HL-60 (cell line): ENCODE results near the gene CMTM8.
A peak's percentile ranks its signal among the peaks of the same experiment; 100 is the strongest.

ENCODE experiments used
- GABPA ChIP-seq: IDR thresholded peaks from 2 replicates; pipeline ENCODE4 v1.6.1; 2012; ENCODE audit warnings: low read depth
- POLR2AphosphoS5 ChIP-seq: IDR thresholded peaks from 2 replicates; pipeline ENCODE4 v1.6.1; 2012; ENCODE audit warnings: low read depth
- REST ChIP-seq: IDR thresholded peaks from 2 replicates; pipeline ENCODE4 v1.6.1; 2012; ENCODE audit warnings: low read depth; ENCODE audit not compliant: insufficient replicate concordance
- SPI1 ChIP-seq: IDR thresholded peaks from 2 replicates; pipeline ENCODE4 v1.6.1; 2012; ENCODE audit warnings: low read depth, mild to moderate bottlenecking, borderline replicate concordance
- TF ChIP-seq, protein P1 (sequence below): IDR thresholded peaks from one replicate; pipeline ENCODE4 v1.5.1; 2011; ENCODE audit warnings: low read length, control low read depth, inconsistent platforms; ENCODE audit not compliant: insufficient read depth

- TF ChIP-seq, protein P1, sequence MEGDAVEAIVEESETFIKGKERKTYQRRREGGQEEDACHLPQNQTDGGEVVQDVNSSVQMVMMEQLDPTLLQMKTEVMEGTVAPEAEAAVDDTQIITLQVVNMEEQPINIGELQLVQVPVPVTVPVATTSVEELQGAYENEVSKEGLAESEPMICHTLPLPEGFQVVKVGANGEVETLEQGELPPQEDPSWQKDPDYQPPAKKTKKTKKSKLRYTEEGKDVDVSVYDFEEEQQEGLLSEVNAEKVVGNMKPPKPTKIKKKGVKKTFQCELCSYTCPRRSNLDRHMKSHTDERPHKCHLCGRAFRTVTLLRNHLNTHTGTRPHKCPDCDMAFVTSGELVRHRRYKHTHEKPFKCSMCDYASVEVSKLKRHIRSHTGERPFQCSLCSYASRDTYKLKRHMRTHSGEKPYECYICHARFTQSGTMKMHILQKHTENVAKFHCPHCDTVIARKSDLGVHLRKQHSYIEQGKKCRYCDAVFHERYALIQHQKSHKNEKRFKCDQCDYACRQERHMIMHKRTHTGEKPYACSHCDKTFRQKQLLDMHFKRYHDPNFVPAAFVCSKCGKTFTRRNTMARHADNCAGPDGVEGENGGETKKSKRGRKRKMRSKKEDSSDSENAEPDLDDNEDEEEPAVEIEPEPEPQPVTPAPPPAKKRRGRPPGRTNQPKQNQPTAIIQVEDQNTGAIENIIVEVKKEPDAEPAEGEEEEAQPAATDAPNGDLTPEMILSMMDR = peak; percentile 86
- no peak for TF ChIP-seq POLR2AphosphoS5
- TF ChIP-seq REST = no peak
- TF ChIP-seq GABPA = no peak
- no peak for TF ChIP-seq SPI1
Observed at GRCh38 chr3:32296251-32297204, 58.0 kb downstream of the CMTM8 start.
